ENCODE results near the gene TLCD3A.
A peak's percentile ranks its signal among the peaks of the same experiment; 100 is the strongest.
"Not testable (repeated sequence)": the region's sequence is repeated elsewhere in the genome, so short reads cannot be mapped to it uniquely, and the experiment has no call there.

Gene TLCD3A

GRCh38 chr17:732067-732901 is at the start of gene TLCD3A:
TSS of gene TLCD3A (plus strand) at chr17:732596. CDS start at chr17:732648, 52 bp downstream.
- peak in 1 of 2 experiments; percentile 31 for DNase-seq

- DNase-seq, result no peak
These were observed 49.4 kb upstream of the TLCD3A start for GRCh38 chr17:683040-683439.

GRCh38 chr17:683499-684254 is 48.7 kb upstream of the TLCD3A start:
- no peak for DNase-seq

GRCh38 chr17:685006-685405 is 47.4 kb upstream of the TLCD3A start:
- no peak for DNase-seq

GRCh38 chr17:688100-688989 is 44.1 kb upstream of the TLCD3A start:
- DNase-seq, result no peak

GRCh38 chr17:689556-690275 is 42.7 kb upstream of the TLCD3A start:
- DNase-seq, result no peak

GRCh38 chr17:690361-690760 is 42.0 kb upstream of the TLCD3A start:
- no peak for DNase-seq

GRCh38 chr17:691423-691822 is 41.0 kb upstream of the TLCD3A start:
- peak in 1 of 2 experiments; percentile 17 for DNase-seq

GRCh38 chr17:692116-692515 is 40.3 kb upstream of the TLCD3A start:
- DNase-seq, result no peak

- DNase-seq, result peak; percentile 81 to 90
These were observed 38.4 kb upstream of the TLCD3A start for GRCh38 chr17:693791-694638.

- no peak for DNase-seq
These were observed 36.0 kb upstream of the TLCD3A start for GRCh38 chr17:696369-696768.

GRCh38 chr17:697682-698081 is 34.7 kb upstream of the TLCD3A start:
- no peak for DNase-seq

GRCh38 chr17:698096-698495 is 34.3 kb upstream of the TLCD3A start:
- DNase-seq, result not testable (repeated sequence)

GRCh38 chr17:699345-699744 is 33.1 kb upstream of the TLCD3A start:
- DNase-seq, result no peak

GRCh38 chr17:700504-701094 is 31.8 kb upstream of the TLCD3A start:
- DNase-seq, result peak in 1 of 2 experiments; percentile 51

GRCh38 chr17:703081-703875 is 29.1 kb upstream of the TLCD3A start:
- DNase-seq, result no peak

- DNase-seq, result no peak
These were observed 28.1 kb upstream of the TLCD3A start for GRCh38 chr17:704111-704864.

- DNase-seq, result no peak
These were observed 27.4 kb upstream of the TLCD3A start for GRCh38 chr17:705011-705410.

- DNase-seq, result no peak
These were observed 26.5 kb upstream of the TLCD3A start for GRCh38 chr17:705863-706262.
